Measurements from ENCODE around the gene AZIN2. TPM values are rescaled to one million over a fixed set of nuclear protein-coding genes. Genes with fewer than 3 reads are reported as not detected.
A peak's percentile ranks its signal among the peaks of the same experiment; 100 is the strongest.
"Not testable (repeated sequence)": the region's sequence is repeated elsewhere in the genome, so short reads cannot be mapped to it uniquely, and the experiment has no call there.

Gene AZIN2
- total RNA-seq, 1 donor from 2014 or later = 3.5 TPM

GRCh38 chr1:33097137-33097611 is 16.2 kb downstream of the AZIN2 start:
- Histone ChIP-seq H3K36me3 (no peaks in the 10 kb centered on the region), H3K27ac (no peak overlapping the region), H3K27me3 (no peaks in the 10 kb centered on the region), H3K9me3 (no peaks in the 10 kb centered on the region), H3K4me1 (no peaks in the 10 kb centered on the region), H3K4me3 (no peak overlapping the region)
- DNase-seq (ENCODE audit: low spot score in 2 of 2) = no peak
- intact Hi-C loops (cut with DNase I) = no loop called here
- no peak for TF ChIP-seq CTCF (IDR thresholded peaks at IDR 0.05)

GRCh38 chr1:33097762-33098161 is 16.8 kb downstream of the AZIN2 start:
- no peak for TF ChIP-seq CTCF (IDR thresholded peaks at IDR 0.05)
- Histone ChIP-seq H3K4me1 (no peaks in the 10 kb centered on the region), H3K27ac (no peak overlapping the region), H3K36me3 (no peaks in the 10 kb centered on the region), H3K9me3 (no peaks in the 10 kb centered on the region), H3K4me3 (no peak overlapping the region), H3K27me3 (no peaks in the 10 kb centered on the region)
- DNase-seq (ENCODE audit: low spot score in 2 of 2) = no peak
- intact Hi-C loops (cut with DNase I) = no loop called here

- H3K27ac ChIP-seq = no peak overlapping the region
- H3K9me3 ChIP-seq = no peaks in the 10 kb centered on the region
- H3K4me3 ChIP-seq = no peak overlapping the region
- no peak for TF ChIP-seq CTCF (IDR thresholded peaks at IDR 0.05)
- no peaks in the 10 kb centered on the region for H3K4me1 ChIP-seq
- intact Hi-C loops (cut with DNase I) = no loop called here
- no peaks in the 10 kb centered on the region for H3K36me3 ChIP-seq
- no peak for DNase-seq (ENCODE audit: low spot score in 2 of 2)
- H3K27me3 ChIP-seq = no peaks in the 10 kb centered on the region
These were observed 17.4 kb downstream of the AZIN2 start for GRCh38 chr1:33098371-33098770.

GRCh38 chr1:33099290-33100118 is 18.6 kb downstream of the AZIN2 start:
- no peaks in the 10 kb centered on the region for H3K36me3 ChIP-seq
- no peaks in the 10 kb centered on the region for H3K4me1 ChIP-seq
- no peak overlapping the region for H3K4me3 ChIP-seq
- peak; percentile 31 to 79 for DNase-seq (ENCODE audit: low spot score in 2 of 2)
- no peaks in the 10 kb centered on the region for H3K9me3 ChIP-seq
- peak in 1 of 3 experiments; percentile 16 for TF ChIP-seq CTCF (IDR thresholded peaks at IDR 0.05)
- peak overlapping the region in 1 of 2 donors; percentile 20 for H3K27ac ChIP-seq
- intact Hi-C loops (cut with DNase I) = no loop called here
- H3K27me3 ChIP-seq = no peaks in the 10 kb centered on the region

- H3K36me3 ChIP-seq; H3K27me3 ChIP-seq; H3K4me1 ChIP-seq; H3K9me3 ChIP-seq; H3K27ac ChIP-seq; intact Hi-C loops (cut with DNase I); DNase-seq (ENCODE audit: low spot score in 2 of 2); H3K4me3 ChIP-seq: not testable (repeated sequence)
These were observed 19.1 kb downstream of the AZIN2 start for GRCh38 chr1:33100119-33100415.

- Histone ChIP-seq H3K36me3 (no peaks in the 10 kb centered on the region), H3K27me3 (no peaks in the 10 kb centered on the region), H3K9me3 (no peaks in the 10 kb centered on the region), H3K27ac (no peak overlapping the region), H3K4me1 (no peaks in the 10 kb centered on the region), H3K4me3 (no peak overlapping the region)
- no peak for DNase-seq (ENCODE audit: low spot score in 2 of 2)
- intact Hi-C loops (cut with DNase I) = no loop called here
- no peak for TF ChIP-seq CTCF (IDR thresholded peaks at IDR 0.05)
These were observed 29.5 kb downstream of the AZIN2 start for GRCh38 chr1:33110477-33110876.

Measured in ascending aorta (tissue), 2 donors.